ENCODE measurements around the gene FEZ2.

Gene FEZ2

GRCh38 chr2:36528274-36528673 lies 69.7 kb downstream of the FEZ2 start:
- TF ChIP-seq, protein P1, sequence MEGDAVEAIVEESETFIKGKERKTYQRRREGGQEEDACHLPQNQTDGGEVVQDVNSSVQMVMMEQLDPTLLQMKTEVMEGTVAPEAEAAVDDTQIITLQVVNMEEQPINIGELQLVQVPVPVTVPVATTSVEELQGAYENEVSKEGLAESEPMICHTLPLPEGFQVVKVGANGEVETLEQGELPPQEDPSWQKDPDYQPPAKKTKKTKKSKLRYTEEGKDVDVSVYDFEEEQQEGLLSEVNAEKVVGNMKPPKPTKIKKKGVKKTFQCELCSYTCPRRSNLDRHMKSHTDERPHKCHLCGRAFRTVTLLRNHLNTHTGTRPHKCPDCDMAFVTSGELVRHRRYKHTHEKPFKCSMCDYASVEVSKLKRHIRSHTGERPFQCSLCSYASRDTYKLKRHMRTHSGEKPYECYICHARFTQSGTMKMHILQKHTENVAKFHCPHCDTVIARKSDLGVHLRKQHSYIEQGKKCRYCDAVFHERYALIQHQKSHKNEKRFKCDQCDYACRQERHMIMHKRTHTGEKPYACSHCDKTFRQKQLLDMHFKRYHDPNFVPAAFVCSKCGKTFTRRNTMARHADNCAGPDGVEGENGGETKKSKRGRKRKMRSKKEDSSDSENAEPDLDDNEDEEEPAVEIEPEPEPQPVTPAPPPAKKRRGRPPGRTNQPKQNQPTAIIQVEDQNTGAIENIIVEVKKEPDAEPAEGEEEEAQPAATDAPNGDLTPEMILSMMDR (IDR thresholded peaks at IDR 0.05; ENCODE audit: borderline replicate concordance, insufficient read depth, low read depth, low read length): no peak
- no peak overlapping the region for H3K4me3 ChIP-seq (ENCODE audit: low read depth, low read length)

DNA sequence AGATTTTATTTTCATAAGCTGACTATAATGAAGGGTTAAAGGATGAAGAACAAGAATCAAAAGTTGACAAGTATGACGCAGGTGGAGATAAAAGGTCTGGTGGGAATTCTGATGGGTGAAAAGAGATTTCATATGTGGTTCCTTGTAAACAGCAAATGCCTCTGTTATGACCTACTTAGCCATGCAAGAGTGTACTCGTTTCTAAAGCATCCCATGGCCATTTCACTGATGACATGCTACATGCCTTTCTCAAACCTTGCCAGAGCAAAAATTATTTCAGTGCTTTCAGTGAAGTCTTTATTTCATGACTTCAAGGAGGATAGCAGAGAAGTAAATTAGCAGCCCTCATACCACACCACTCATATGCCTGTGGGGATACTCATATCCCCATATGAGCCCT lies 71.7 kb downstream of the FEZ2 start:
- H3K4me3 ChIP-seq (ENCODE audit: low read depth, low read length): no peak overlapping the region
- TF ChIP-seq, protein P1 (IDR thresholded peaks at IDR 0.05; ENCODE audit: borderline replicate concordance, insufficient read depth, low read depth, low read length): no peak

- TF ChIP-seq, protein P1 (IDR thresholded peaks at IDR 0.05; ENCODE audit: borderline replicate concordance, insufficient read depth, low read depth, low read length): no peak
Measured at GRCh38 chr2:36525245-36525644, 72.7 kb downstream of the FEZ2 start.

GRCh38 chr2:36523153-36523552 lies 74.8 kb downstream of the FEZ2 start:
- TF ChIP-seq, protein P1 (IDR thresholded peaks at IDR 0.05; ENCODE audit: borderline replicate concordance, insufficient read depth, low read depth, low read length): no peak
- no peak overlapping the region for H3K4me3 ChIP-seq (ENCODE audit: low read depth, low read length)

More at GRCh38 chr2:36525245-36525644, 72.7 kb downstream of the FEZ2 start:
- H3K4me3 ChIP-seq (ENCODE audit: low read depth, low read length): no peak overlapping the region

- no peak overlapping the region for H3K4me3 ChIP-seq (ENCODE audit: low read depth, low read length)
- TF ChIP-seq, protein P1 (IDR thresholded peaks at IDR 0.05; ENCODE audit: borderline replicate concordance, insufficient read depth, low read depth, low read length): no peak
Measured at GRCh38 chr2:36520431-36520830, 77.5 kb downstream of the FEZ2 start.

DNA sequence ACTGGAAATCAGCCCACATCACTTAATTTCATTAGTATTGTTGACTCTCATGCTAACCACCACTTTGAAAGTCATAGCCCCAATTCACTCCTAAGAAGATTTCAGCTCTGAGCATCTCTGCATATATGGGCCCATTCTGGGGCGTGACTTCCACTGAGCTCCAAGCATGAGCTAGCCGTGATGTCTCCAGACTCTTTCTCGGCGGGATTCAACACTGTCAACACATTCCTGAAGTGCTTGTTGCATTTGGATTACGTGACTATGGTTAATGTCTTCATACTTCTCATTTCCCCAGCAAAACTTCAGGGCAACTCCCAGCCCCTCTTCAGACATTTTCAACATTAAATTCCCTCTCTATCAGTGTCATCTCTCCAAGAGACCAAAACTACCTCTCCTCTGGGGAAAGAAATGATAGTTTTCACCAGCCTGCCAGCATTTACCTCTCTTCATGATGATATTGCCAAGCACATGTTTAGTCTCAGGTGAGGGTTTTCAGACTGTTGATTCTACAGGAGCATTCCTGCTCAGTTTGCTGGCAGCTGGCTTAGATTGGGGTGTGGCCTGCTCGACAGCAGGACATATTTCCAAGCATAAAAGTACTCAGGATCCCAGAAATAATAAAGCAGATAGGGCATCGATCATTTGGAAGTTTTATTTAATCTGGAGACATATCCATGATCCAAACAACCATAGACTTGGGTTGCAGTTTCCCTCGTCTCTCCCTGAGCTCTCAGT lies 81.7 kb downstream of the FEZ2 start:
- no peak overlapping the region for H3K4me3 ChIP-seq (ENCODE audit: low read depth, low read length)
- TF ChIP-seq, protein P1 (IDR thresholded peaks at IDR 0.05; ENCODE audit: borderline replicate concordance, insufficient read depth, low read depth, low read length): no peak

- TF ChIP-seq, protein P1 (IDR thresholded peaks at IDR 0.05; ENCODE audit: borderline replicate concordance, insufficient read depth, low read depth, low read length): no peak
- H3K4me3 ChIP-seq (ENCODE audit: low read depth, low read length): no peak overlapping the region
Measured at GRCh38 chr2:36515538-36515937, 82.4 kb downstream of the FEZ2 start.
